Calu3 (cell line): ENCODE measurements around the gene GOSR2. TPM values are rescaled to one million over a fixed set of nuclear protein-coding genes. Genes with fewer than 3 reads are reported as not detected.

Experiments used
- BruUV-seq: library from RNA; stranded (reverse); fragments of 400-500 nt; replicated peaks from 2 replicates; lab custom pipeline; 2021; lab: Mats Ljungman, UMichigan
- CTCF ChIA-PET: fragments of 300-600 bp; sonication (Branson Sonifier 250); formaldehyde crosslinking; loops from one replicate; lab custom pipeline; 2022; ENCODE audit warnings: antibody characterized with exemption; lab: Charles Lee
- DNase-seq: peaks from one replicate; pipeline ENCODE4 v3.0.0; 2022
- H3K27ac Mint-ChIP-seq: one replicate; pipeline ENCODE4 v1.8.0; 2022; ENCODE audit warnings: mixed read lengths; ENCODE audit not compliant: unreplicated experiment
- H3K27me3 Mint-ChIP-seq: one replicate; pipeline ENCODE4 v1.8.0; 2022; ENCODE audit warnings: mixed read lengths; ENCODE audit not compliant: unreplicated experiment
- H3K36me3 Mint-ChIP-seq: one replicate; pipeline ENCODE4 v1.8.0; 2022; ENCODE audit warnings: mild to moderate bottlenecking, moderate library complexity, mixed read lengths; ENCODE audit not compliant: insufficient read depth, unreplicated experiment
- H3K4me1 Mint-ChIP-seq: one replicate; pipeline ENCODE4 v1.8.0; 2022; ENCODE audit warnings: mild to moderate bottlenecking, low read depth, mixed read lengths; ENCODE audit not compliant: unreplicated experiment
- H3K4me3 Mint-ChIP-seq: one replicate; pipeline ENCODE4 v1.8.0; 2022; ENCODE audit warnings: mild to moderate bottlenecking, low read depth, moderate library complexity, mixed read lengths; ENCODE audit not compliant: unreplicated experiment
- H3K9me3 Mint-ChIP-seq: one replicate; pipeline ENCODE4 v1.8.0; 2022; ENCODE audit warnings: low read depth, mixed read lengths; ENCODE audit not compliant: unreplicated experiment
- CTCF ChIP-seq: fragments of 200-600 bp; IDR thresholded peaks from one replicate; pipeline ENCODE4 v1.8.0; 2022; ENCODE audit warnings: antibody characterized with exemption; ENCODE audit not compliant: unreplicated experiment
- intact Hi-C: fragments of 100-400 bp; cut with micrococcal nuclease; formaldehyde crosslinking; loops from one replicate; pipeline ENCODE4 v1.10.0; 2022; ENCODE audit not compliant: unreplicated experiment
- total RNA-seq: library from RNA; stranded (reverse); gene quantifications from 2 replicates; pipeline ENCODE4 v1.2.3, GENCODE V29; 2022

The GOSR2 gene
- total RNA-seq, 1 experiment from 2014 or later, result 91.2 TPM

- no peaks in the 10 kb centered on the region for H3K9me3 Mint-ChIP-seq
- no peaks in the 10 kb centered on the region for H3K27me3 Mint-ChIP-seq
- intact Hi-C loops, result no loop called here
- H3K36me3 Mint-ChIP-seq, result peaks cover 46% of the 10 kb centered on the region
- peak; percentile 48 for DNase-seq
- TF ChIP-seq CTCF, result no peak
- no TSS peak for BruUV-seq
- H3K4me1 Mint-ChIP-seq, result peaks cover 25% of the 10 kb centered on the region
- H3K27ac Mint-ChIP-seq, result peak overlapping the region; percentile 30
- CTCF ChIA-PET, result no interaction called here
- peak overlapping the region; percentile 7 for H3K4me3 Mint-ChIP-seq
Measured at GRCh38 chr17:46944931-46945330, 22.0 kb downstream of the GOSR2 start.

GRCh38 chr17:46947216-46947615 lies 24.3 kb downstream of the GOSR2 start:
- DNase-seq, result no peak
- H3K27me3 Mint-ChIP-seq, result no peaks in the 10 kb centered on the region
- H3K4me3 Mint-ChIP-seq, result no peak overlapping the region
- TF ChIP-seq CTCF, result no peak
- intact Hi-C loops, result no loop called here
- CTCF ChIA-PET, result no interaction called here
- peaks cover 33% of the 10 kb centered on the region for H3K36me3 Mint-ChIP-seq
- BruUV-seq, result no TSS peak
- H3K27ac Mint-ChIP-seq, result no peak overlapping the region
- H3K4me1 Mint-ChIP-seq, result peaks cover 25% of the 10 kb centered on the region
- H3K9me3 Mint-ChIP-seq, result no peaks in the 10 kb centered on the region

- Mint-ChIP-seq H3K27me3 (no peaks in the 10 kb centered on the region), H3K36me3 (peaks cover 24% of the 10 kb centered on the region), H3K4me3 (no peak overlapping the region), H3K27ac (no peak overlapping the region), H3K4me1 (peaks cover 21% of the 10 kb centered on the region), H3K9me3 (no peaks in the 10 kb centered on the region)
- DNase-seq, result no peak
- CTCF ChIA-PET, result interaction anchor here (0.8 to 1.2 kb wide), 2 partner anchors 10 to 20 kb away, joined by 3 read pairs; no protein-coding TSS in a partner anchor
- no peak for TF ChIP-seq CTCF
- BruUV-seq, result no TSS peak
- intact Hi-C loops, result no loop called here
Measured at GRCh38 chr17:46948544-46948943, 25.6 kb downstream of the GOSR2 start.

- intact Hi-C loops, result no loop called here
- Mint-ChIP-seq H3K36me3 (peaks cover 14% of the 10 kb centered on the region), H3K4me3 (no peak overlapping the region), H3K27me3 (no peaks in the 10 kb centered on the region), H3K27ac (no peak overlapping the region), H3K9me3 (no peaks in the 10 kb centered on the region), H3K4me1 (peaks cover 11% of the 10 kb centered on the region)
- DNase-seq, result no peak
- no peak for TF ChIP-seq CTCF
- CTCF ChIA-PET, result interaction anchor here (0.6 to 1.2 kb wide), 2 partner anchors 19 to 162 kb away, joined by 3 read pairs; no protein-coding TSS in a partner anchor
- no TSS peak for BruUV-seq
Measured at GRCh38 chr17:46949291-46950174, 26.6 kb downstream of the GOSR2 start.
